SK-MEL-5 (cell line): ENCODE results near the gene PRMT2. TPM values are rescaled to one million over a fixed set of nuclear protein-coding genes. Genes with fewer than 3 reads are reported as not detected.
A peak's percentile ranks its signal among the peaks of the same experiment; 100 is the strongest.

Experiments
- DNase-seq: peaks from one replicate; pipeline ENCODE4 v3.0.0-alpha.2; 2016; ENCODE audit warnings: low read depth, low spot score
- in situ Hi-C: cut with HindIII; loops from 2 replicates; pipeline ENCODE4 v1.10.0; 2016; ENCODE audit warnings: low sequenced_read_pairs, high pct_unique_total_duplicates, low pct_unique_long_range_greater_than_20kb
- polyA plus RNA-seq, 2 experiments: library from polyadenylated mRNA; depleted of rRNA; stranded (reverse); fragments of >200 nt; gene quantifications; 2 replicates each; pipeline ENCODE4 v1.2.3, GENCODE V29; 2015
- total RNA-seq: library from RNA; depleted of rRNA; stranded (reverse); fragments of >200 nt; shearing (Covaris generic); gene quantifications from 2 replicates; pipeline ENCODE4 v1.2.3, GENCODE V29; 2014; rRNA removed

Gene PRMT2
- total RNA-seq: 98.4 and 119 TPM in 2 replicates
- polyA plus RNA-seq (2015; cell fraction: cytosol; rRNA removed): 114 and 130 TPM in 2 replicates
- 97.1 and 105 TPM in 2 replicates for polyA plus RNA-seq (2015; cell fraction: nucleus; rRNA removed)

- peak; percentile 95 for DNase-seq
- in situ Hi-C loops: no loop called here
These were observed at the start of gene PRMT2 for GRCh38 chr21:46635324-46636180. PRMT2 (plus strand) TSS chr21:46635674; CDS start chr21:46636952, 1,278 bp downstream.

- DNase-seq: no peak
- in situ Hi-C loops: no loop called here
These were observed 41.2 kb upstream of the PRMT2 start for GRCh38 chr21:46594276-46594675.

DNA sequence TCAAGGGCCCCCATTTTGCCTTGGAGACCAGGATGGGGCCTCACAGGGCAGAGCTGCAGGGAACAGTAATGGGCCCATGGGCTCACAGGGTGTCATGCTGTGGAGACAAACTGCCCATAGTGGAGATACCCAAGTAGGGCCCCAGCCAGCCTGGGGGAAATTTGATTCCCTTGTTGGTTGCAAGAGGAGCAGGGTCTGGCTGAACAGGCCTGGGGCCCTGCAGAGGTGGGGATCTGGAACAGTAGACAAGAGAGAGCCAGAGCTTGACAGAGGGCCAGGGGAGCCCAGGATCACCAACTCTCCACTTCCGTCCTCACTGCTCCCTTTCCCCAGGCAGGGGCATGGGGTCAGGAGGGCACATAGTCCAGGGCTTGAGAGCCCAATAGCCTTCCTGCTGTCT lies 39.3 kb upstream of the PRMT2 start:
- in situ Hi-C loops: no loop called here
- DNase-seq: no peak

- in situ Hi-C loops: no loop called here
- DNase-seq: no peak
These were observed 38.4 kb upstream of the PRMT2 start for GRCh38 chr21:46597031-46597430.

DNA sequence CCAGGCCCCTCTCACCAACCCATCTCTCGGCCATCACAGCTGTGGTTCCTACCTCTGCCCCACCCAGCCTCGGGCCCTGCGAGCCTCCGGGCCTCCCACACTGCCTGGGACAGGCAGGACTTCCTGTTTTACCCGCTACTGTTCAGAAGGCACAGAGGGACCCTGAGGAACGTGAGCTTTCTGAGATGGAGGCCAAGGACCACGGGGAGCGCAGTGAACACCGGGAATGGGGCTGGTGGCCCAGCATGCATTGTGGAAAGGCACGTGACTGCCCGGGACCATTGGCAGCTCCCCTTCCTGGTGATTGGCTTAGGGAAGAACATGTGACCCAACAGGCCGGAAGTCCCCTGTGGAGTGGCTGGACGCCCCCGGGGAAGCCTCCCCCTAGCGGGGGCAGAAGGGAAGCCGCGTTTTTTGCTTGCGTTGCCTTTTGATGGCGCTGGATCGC lies 37.6 kb upstream of the PRMT2 start:
- in situ Hi-C loops: no loop called here
- DNase-seq: no peak

GRCh38 chr21:46598581-46599572 lies 36.6 kb upstream of the PRMT2 start:
- peak; percentile 20 for DNase-seq
- in situ Hi-C loops: no loop called here

DNA sequence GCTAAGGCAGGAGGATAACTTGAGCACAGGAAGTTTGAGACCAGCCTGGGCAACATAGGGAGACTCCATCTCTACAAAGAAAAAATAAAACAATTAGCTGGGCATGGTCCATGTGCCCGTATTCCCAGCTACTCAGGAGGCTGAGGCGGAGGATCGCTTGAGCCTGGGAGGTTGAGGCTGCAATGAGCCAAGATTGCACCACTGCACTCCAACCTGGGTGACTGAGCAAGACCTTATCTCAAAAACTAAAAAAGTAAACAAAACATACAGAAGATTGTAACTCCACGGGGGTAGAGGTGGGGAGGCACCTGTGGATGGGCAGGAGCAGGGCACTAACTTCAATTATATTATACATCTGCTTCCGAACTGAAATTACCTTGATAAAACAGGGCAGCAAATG lies 35.2 kb upstream of the PRMT2 start:
- in situ Hi-C loops: no loop called here
- DNase-seq: no peak

GRCh38 chr21:46600978-46601377 lies 34.5 kb upstream of the PRMT2 start:
- DNase-seq: no peak
- in situ Hi-C loops: no loop called here

GRCh38 chr21:46603228-46603627 lies 32.2 kb upstream of the PRMT2 start:
- peak; percentile 53 for DNase-seq
- in situ Hi-C loops: no loop called here

DNA sequence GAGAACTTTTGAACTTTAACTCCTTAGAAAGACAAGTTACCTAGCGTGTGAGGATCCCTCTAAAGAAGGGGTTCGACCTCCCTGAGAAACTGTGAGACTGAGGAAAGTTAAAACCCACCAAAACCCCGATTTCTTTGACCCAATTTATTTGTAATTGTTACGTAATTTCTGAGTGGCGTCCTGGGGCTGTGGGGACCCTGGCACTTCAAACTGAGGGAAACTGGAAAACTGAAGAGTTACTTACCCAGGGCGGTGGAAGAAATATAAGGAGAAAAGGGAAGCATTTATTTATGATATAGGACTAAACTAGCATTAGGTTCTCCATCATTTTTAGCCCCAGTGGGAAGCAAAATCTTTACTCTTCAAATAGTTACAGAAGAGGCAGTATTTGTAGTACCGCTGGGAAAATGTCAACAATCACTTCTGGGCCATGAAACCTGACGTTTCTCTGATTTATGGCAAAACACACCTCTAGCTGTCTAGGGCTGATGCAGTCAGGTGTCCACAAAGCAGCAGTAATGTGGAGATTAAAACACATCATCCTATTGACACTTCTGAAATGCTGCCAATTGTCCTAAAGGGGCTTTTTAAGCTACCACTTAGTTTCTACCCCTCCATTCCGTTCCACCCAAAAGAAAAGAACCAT lies 31.0 kb upstream of the PRMT2 start:
- DNase-seq: no peak
- in situ Hi-C loops: no loop called here

DNA sequence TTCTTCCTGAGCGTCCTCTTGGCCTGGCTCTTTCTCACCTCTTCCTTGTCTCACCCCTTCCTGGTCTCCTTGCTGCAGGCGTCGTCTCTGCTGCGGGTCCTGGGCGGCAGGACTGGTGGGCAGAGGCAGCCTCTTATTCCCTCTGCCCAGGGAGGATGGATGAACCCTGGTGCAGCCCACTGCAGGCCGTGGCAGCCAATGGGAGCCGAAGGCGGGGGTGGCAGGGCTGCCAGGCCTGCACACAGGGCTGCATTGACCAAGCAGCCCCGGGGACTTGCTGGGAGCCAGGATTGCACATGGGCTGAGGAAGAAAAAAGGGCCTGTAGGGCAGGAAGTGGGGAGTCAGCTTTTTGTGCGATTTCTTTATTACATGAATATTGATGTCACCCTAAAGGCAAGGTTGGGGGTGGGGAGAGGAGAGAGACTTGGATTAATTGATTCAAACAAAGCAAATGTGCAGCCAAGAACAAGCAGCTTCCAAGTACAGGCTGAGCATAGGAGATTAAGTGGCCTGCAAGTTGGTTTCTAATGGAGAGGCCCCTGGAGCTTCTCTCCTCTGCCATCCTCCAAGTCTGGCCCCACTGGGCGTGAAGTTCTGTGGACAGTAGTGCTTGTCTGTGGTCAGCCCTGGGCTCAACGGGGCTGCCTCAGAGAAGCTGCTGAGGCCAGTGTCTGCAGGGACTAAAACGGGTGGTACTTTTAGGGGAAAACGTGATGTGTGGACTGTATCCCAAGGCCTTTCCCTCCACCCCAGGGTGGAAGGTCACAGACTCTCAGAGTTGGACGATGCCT lies 30.3 kb upstream of the PRMT2 start, which contains the start of gene S100B:
TSS of gene S100B (minus strand) at position 108 of the 792 bp plus-strand sequence. CDS start 2,667 bp downstream, outside the sequence.
- DNase-seq: peak; percentile 93
- in situ Hi-C loops: no loop called here

DNA sequence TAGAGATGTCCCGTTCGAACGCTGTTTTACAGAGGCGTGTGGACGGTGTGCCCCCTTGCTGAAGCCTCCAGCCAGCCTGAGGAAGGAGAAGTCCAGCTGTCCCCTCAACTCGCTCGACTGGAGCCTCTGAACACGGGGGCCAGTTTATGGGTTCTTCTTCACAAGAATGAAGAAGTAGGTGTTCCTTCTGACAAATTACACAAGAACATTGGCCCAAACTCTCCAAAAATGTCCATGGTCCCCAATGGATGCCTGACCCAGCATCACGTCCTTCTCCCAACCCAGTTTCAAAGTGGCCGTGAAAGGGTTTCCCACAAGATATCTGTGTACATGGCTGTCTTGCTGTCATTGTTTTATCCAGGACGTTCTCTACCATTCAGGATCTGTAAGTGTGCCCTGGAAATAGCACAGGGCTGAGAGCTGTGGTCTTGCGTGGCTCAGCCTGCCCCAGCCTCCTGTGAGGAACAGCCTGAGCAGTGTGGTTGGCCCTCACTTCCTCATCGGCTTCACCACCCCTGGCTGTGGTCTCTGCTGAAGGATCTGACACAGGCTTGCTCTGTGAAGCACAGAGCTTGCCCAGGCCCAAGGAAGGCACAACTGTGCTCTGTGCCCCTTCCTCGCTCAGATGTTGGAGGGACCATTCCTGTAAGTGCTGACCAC lies 29.6 kb upstream of the PRMT2 start:
- DNase-seq: no peak
- in situ Hi-C loops: no loop called here

GRCh38 chr21:46606427-46606813 lies 29.1 kb upstream of the PRMT2 start:
- no peak for DNase-seq
- in situ Hi-C loops: no loop called here

DNA sequence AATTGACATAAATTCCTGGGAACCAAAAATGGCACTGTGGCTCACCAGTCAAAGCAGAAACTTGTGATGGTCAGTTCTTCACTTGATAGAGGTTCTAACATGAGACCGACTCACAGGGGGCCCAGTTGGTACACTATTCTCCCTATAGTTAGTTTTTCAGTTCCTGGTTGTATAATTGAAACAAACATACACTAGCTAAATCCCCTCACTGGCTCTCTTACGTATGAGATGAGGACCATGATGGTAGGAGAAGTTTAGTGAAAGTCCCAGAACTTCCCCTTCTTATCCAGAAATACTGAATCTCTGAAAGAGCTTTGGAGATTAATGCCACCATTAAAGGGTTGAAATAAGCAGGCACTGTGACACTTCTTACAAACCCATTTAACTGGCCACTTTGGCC lies 27.8 kb upstream of the PRMT2 start:
- no peak for DNase-seq
- in situ Hi-C loops: no loop called here

DNA sequence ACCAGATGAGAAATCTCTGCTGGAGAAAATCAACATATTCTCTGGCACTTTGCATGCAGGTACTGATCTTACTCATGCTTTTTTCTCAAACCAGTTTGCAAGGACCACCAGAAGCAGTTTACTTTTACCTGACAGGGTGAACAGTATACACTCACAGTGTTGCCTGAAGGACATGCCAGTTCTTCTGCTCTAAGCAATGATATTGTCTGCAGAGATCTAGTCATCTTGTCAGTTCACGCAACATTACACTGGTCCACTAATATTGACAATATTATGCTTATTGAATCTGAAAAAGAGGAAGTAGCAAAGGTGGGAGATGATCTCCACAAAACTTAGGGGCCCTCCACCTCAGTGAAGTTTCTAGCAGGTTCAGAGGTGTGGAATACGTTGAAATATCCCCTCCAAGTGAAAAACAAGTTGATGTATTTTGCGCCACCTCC lies 26.8 kb upstream of the PRMT2 start:
- no peak for DNase-seq
- in situ Hi-C loops: no loop called here

- no peak for DNase-seq
- in situ Hi-C loops: no loop called here
These were observed 25.3 kb upstream of the PRMT2 start for GRCh38 chr21:46610018-46610701.
